SH-SY5Y (cell line): ENCODE data around the gene LMCD1.

Experiments used
- GATA2 ChIP-seq: IDR thresholded peaks from 2 replicates; pipeline ENCODE4 v1.6.1; 2011; ENCODE audit warnings: mild to moderate bottlenecking, low read depth, low read length
- GATA3 ChIP-seq: IDR thresholded peaks from 2 replicates; pipeline ENCODE4 v1.6.1; 2011; ENCODE audit warnings: low read depth, mild to moderate bottlenecking, low read length, moderate library complexity

- TF ChIP-seq GATA3 (no peak), GATA2 (no peak)
Measured at GRCh38 chr3:8456412-8456811, 45.2 kb upstream of the LMCD1 start.
